Adipose tissue (tissue), 3 donors: ENCODE data around the gene CACNA1C. TPM values are rescaled to one million over a fixed set of nuclear protein-coding genes. Genes with fewer than 3 reads are reported as not detected.

Experiments used
- H3K27ac ChIP-seq: one replicate; pipeline ENCODE4 v1.5.1; 2013; ENCODE audit warnings: low read depth, low read length
- WGBS, 3 donors: extraction: QIAGEN DNeasy Blood & Tissue Kit; methylation state at CpG; one replicate each; pipeline ENCODE4 v1.1.7; 2013; 5-methylcytosine and 5-hydroxymethylcytosine counted together
- polyA plus RNA-seq, 3 donors: library from polyadenylated mRNA; stranded (reverse); fragments of 200-250 nt; gene quantifications; one replicate each; pipeline ENCODE4 v1.2.3, GENCODE V29; 2013
- donor health status: healthy with polysubstance abuse.
- donor health status: Bipolar disorder and iron deficiency.
- donor health status: healthy.

The CACNA1C gene
- polyA plus RNA-seq, 3 donors: 0.72 to 8.1 (median 1.4) TPM

- WGBS, 3 donors: 72 to 77% (median 72%) methylated on average over 11 of the region's 11 CpGs
- H3K27ac ChIP-seq: no peak overlapping the region
Observed at GRCh38 chr12:2547273-2548044, 494.7 kb downstream of the CACNA1C start.

GRCh38 chr12:2548081-2548480, 495.3 kb downstream of the CACNA1C start:
- 75 to 94% (median 88%) methylated on average over 2 of the region's 2 CpGs for WGBS, 3 donors
- H3K27ac ChIP-seq: no peak overlapping the region

GRCh38 chr12:2550561-2551411, 498.0 kb downstream of the CACNA1C start:
- 39 to 82% (median 76%) methylated on average over 17 of the region's 17 CpGs for WGBS, 3 donors
- no peak overlapping the region for H3K27ac ChIP-seq

- H3K27ac ChIP-seq: no peak overlapping the region
- WGBS, 3 donors: 54 to 72% (median 61%) methylated on average over 13 of the region's 13 CpGs
Observed at GRCh38 chr12:2551412-2551900, 498.7 kb downstream of the CACNA1C start.

- H3K27ac ChIP-seq: no peak overlapping the region
- WGBS, 3 donors: 69 to 87% (median 82%) methylated on average over 10 of the region's 10 CpGs
Observed at GRCh38 chr12:2552000-2552756, 499.4 kb downstream of the CACNA1C start.

GRCh38 chr12:2553388-2554126, 500.8 kb downstream of the CACNA1C start:
- 81 to 85% (median 83%) methylated on average over 14 of the region's 14 CpGs for WGBS, 3 donors

GRCh38 chr12:2555487-2556082, 502.8 kb downstream of the CACNA1C start:
- 53 to 94% (median 93%) methylated on average over 19 of the region's 19 CpGs for WGBS, 3 donors
- H3K27ac ChIP-seq: no peak overlapping the region

More at GRCh38 chr12:2553388-2554126, 500.8 kb downstream of the CACNA1C start:
- H3K27ac ChIP-seq: no peak overlapping the region

GRCh38 chr12:2557597-2557996, 504.8 kb downstream of the CACNA1C start:
- no peak overlapping the region for H3K27ac ChIP-seq
- WGBS, 3 donors: 55 to 83% (median 82%) methylated on average over 3 of the region's 3 CpGs

- WGBS, 3 donors: 65 to 82% (median 78%) methylated on average over 6 of the region's 6 CpGs
Observed at GRCh38 chr12:2559931-2560330, 507.1 kb downstream of the CACNA1C start.

GRCh38 chr12:2560356-2560755, 507.6 kb downstream of the CACNA1C start:
- WGBS, 3 donors: 51 to 86% (median 58%) methylated on average over 4 of the region's 4 CpGs
- H3K27ac ChIP-seq: no peak overlapping the region

More at GRCh38 chr12:2559931-2560330, 507.1 kb downstream of the CACNA1C start:
- H3K27ac ChIP-seq: no peak overlapping the region

- 55 to 68% (median 63%) methylated on average over 10 of the region's 10 CpGs for WGBS, 3 donors
- H3K27ac ChIP-seq: no peak overlapping the region
Observed at GRCh38 chr12:2561367-2561766, 508.6 kb downstream of the CACNA1C start.

- 39 to 52% (median 46%) methylated on average over 3 of the region's 3 CpGs for WGBS, 3 donors
Observed at GRCh38 chr12:2562400-2562799, 509.6 kb downstream of the CACNA1C start.

GRCh38 chr12:2563709-2564108, 510.9 kb downstream of the CACNA1C start:
- WGBS, 3 donors: 78 to 96% (median 95%) methylated on average over 6 of the region's 6 CpGs
- H3K27ac ChIP-seq: no peak overlapping the region

More at GRCh38 chr12:2562400-2562799, 509.6 kb downstream of the CACNA1C start:
- H3K27ac ChIP-seq: no peak overlapping the region

- WGBS, 3 donors: 87 to 96% (median 93%) methylated on average over 12 of the region's 12 CpGs
- no peak overlapping the region for H3K27ac ChIP-seq
Observed at GRCh38 chr12:2566161-2566560, 513.4 kb downstream of the CACNA1C start.

- H3K27ac ChIP-seq: no peak overlapping the region
- whole genome bisulfite sequencing, 3 donors: 85 to 96% (median 91%) methylated on average over 4 of the region's 4 CpGs
Observed at GRCh38 chr12:2567711-2568110, 514.9 kb downstream of the CACNA1C start.

- 77 to 93% (median 91%) methylated on average over 7 of the region's 7 CpGs for WGBS, 3 donors
- H3K27ac ChIP-seq: no peak overlapping the region
Observed at GRCh38 chr12:2570562-2570961, 517.8 kb downstream of the CACNA1C start.

GRCh38 chr12:2574355-2574935, 521.7 kb downstream of the CACNA1C start:
- H3K27ac ChIP-seq: no peak overlapping the region
- WGBS, 3 donors: 67 to 95% (median 93%) methylated on average over 4 of the region's 4 CpGs
